AG04450 (cell line): ENCODE data around the gene ANXA10. TPM values are rescaled to one million over a fixed set of nuclear protein-coding genes. Genes with fewer than 3 reads are reported as not detected.
"Not testable (repeated sequence)": the region's sequence is repeated elsewhere in the genome, so short reads cannot be mapped to it uniquely, and the experiment has no call there.

ENCODE experiments used
- CTCF ChIA-PET: fragments of 300-600, 350-600 bp; formaldehyde crosslinking; extraction: SDS; loops from one replicate; lab custom pipeline; 2022; ENCODE audit warnings: antibody characterized with exemption, inconsistent platforms; lab: Charles Lee
- POLR2A ChIA-PET: fragments of 350-600 bp; formaldehyde crosslinking; extraction: SDS; loops from one replicate; lab custom pipeline; 2021; ENCODE audit warnings: antibody characterized with exemption, inconsistent platforms; lab: Yijun Ruan, JAX
- DNase-seq: peaks from one replicate; pipeline ENCODE4 v3.0.0-alpha.2; 2011; ENCODE audit warnings: low read depth, low spot score
- H3K27ac ChIP-seq: one replicate; pipeline ENCODE4 v1.5.1; 2012; ENCODE audit warnings: low read depth, low read length, control low read depth
- H3K27me3 ChIP-seq: one replicate; pipeline ENCODE4 v1.6.0; 2012; ENCODE audit warnings: low read length; ENCODE audit not compliant: control insufficient read depth, insufficient read depth
- H3K4me3 ChIP-seq: 2 replicates; pipeline ENCODE4 v1.5.1; 2011; ENCODE audit warnings: mild to moderate bottlenecking, low read depth, low read length, control low read depth
- H3K9me3 ChIP-seq: 2 replicates; pipeline ENCODE4 v1.5.1; 2012; ENCODE audit warnings: low read length; ENCODE audit not compliant: control insufficient read depth, insufficient read depth
- polyA plus RNA-seq: library from polyadenylated mRNA; depleted of rRNA; stranded (reverse); fragments of >200 nt; gene quantifications from 2 replicates; pipeline ENCODE4 v1.2.3, GENCODE V29; 2011
- TF ChIP-seq, protein P1 (sequence below): IDR thresholded peaks from 2 replicates; pipeline ENCODE4 v1.5.1; 2011; ENCODE audit warnings: low read depth, low read length, control low read depth, inconsistent platforms

Gene ANXA10
- polyA plus RNA-seq, 1 experiment: 0.60 TPM

DNA sequence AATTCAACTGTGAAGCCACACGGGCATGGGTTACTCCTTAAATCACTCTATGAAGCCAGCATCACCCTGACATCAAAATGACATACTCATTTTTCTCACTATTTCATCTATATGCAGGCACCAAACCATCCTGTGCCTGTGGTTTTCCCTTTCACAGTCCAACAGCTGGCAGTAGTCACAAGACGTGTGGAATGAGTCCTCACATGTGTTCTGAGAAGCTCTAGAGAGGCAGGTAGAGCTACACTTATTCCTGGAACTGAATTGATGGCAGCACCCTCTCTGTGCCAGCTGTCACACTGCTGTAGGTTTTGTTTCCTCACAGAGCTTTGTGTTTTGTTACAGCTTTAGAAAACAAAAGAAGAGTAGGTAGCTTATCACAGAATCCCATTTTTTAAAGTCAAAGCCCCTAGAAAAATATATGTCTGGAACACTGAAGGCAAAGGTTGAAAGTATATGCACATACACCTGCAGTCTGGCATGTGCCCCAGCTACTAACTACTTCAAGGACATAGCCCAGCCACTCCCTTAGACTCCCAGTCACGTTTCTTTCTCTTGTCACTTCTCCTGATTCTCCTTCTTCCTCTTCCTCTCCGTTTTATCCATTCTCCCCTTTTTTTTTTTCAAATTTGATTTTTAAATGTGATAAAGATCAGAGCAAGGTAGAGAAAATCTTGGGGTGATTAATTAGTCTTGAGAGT is 107.1 kb downstream of the ANXA10 start:
- POLR2A ChIA-PET: no interaction called here
- peaks cover 10% of the 10 kb centered on the region for H3K9me3 ChIP-seq
- CTCF ChIA-PET: interaction anchor here (0.7 to 1.0 kb wide), 2 partner anchors 14 to 16 kb away, joined by 3 to 5 read pairs; no protein-coding TSS in a partner anchor
- TF ChIP-seq, protein P1, sequence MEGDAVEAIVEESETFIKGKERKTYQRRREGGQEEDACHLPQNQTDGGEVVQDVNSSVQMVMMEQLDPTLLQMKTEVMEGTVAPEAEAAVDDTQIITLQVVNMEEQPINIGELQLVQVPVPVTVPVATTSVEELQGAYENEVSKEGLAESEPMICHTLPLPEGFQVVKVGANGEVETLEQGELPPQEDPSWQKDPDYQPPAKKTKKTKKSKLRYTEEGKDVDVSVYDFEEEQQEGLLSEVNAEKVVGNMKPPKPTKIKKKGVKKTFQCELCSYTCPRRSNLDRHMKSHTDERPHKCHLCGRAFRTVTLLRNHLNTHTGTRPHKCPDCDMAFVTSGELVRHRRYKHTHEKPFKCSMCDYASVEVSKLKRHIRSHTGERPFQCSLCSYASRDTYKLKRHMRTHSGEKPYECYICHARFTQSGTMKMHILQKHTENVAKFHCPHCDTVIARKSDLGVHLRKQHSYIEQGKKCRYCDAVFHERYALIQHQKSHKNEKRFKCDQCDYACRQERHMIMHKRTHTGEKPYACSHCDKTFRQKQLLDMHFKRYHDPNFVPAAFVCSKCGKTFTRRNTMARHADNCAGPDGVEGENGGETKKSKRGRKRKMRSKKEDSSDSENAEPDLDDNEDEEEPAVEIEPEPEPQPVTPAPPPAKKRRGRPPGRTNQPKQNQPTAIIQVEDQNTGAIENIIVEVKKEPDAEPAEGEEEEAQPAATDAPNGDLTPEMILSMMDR: no peak
- H3K27ac ChIP-seq: no peak overlapping the region
- no peaks in the 10 kb centered on the region for H3K27me3 ChIP-seq
- DNase-seq: no peak
- no peak overlapping the region for H3K4me3 ChIP-seq

DNA sequence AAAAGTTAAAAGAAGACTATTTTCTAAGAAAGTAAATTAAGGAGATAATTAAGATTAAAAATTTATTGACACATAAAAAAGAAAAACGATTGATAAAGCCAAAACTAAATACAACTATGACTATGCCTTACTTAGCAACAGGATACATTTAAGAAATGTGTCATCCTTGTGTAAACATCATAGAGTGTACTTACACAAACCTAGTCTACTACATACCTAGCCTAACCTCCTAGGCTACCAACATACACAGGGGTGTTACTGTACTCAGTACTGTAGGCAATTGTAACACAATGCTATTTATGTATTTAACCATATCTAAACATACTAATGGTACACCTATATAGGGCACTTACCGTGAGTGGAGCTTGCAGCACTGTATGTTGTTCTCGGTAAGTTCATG is 108.3 kb downstream of the ANXA10 start:
- Histone ChIP-seq H3K4me3 (no peak overlapping the region), H3K27ac (no peak overlapping the region), H3K27me3 (no peaks in the 10 kb centered on the region), H3K9me3 (peaks cover 10% of the 10 kb centered on the region)
- DNase-seq: no peak
- TF ChIP-seq, protein P1: no peak
- CTCF ChIA-PET: no interaction called here
- POLR2A ChIA-PET: no interaction called here

DNA sequence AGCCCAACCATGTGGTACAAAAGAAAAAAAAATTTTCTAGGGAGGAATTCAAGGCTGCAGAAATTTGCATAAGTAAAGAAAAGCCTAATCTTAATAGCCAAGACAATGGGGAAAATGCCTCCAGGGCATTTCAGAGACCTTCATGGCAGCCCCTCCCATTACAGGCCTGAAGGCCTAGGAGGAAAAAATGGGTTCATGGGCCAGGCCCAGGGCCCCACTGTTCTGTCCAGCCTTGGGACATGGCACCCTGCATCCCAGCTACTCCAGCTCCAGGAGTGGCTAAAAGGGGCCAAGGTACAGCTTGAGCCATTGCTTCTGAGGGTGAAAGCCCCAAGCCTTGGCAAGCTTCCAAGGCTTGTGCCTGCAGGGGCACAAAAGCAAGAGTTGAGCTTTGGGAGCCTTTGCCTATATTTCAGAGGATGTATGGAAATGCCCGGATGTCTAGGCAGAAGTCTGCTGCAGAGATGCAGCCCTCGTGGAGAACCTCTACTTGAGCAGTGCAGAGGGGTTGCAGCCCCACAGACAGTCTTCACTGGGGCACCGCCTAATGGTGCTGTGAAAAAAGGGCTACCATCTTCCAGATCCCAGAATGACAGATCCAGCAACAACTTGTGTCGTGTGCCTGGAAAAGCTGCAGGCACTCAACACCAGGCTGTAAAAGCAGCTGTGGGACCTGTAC is 111.0 kb downstream of the ANXA10 start:
- ChIA-PET CTCF (no interaction called here), POLR2A (interaction anchor here (0.5 kb wide), 1 partner anchor 434 kb away, joined by 9 read pairs; no protein-coding TSS in a partner anchor)
- Histone ChIP-seq H3K4me3 (no peak overlapping the region), H3K27me3 (no peaks in the 10 kb centered on the region), H3K9me3 (peaks cover 10% of the 10 kb centered on the region), H3K27ac (no peak overlapping the region)
- no peak for DNase-seq
- TF ChIP-seq, protein P1: no peak

DNA sequence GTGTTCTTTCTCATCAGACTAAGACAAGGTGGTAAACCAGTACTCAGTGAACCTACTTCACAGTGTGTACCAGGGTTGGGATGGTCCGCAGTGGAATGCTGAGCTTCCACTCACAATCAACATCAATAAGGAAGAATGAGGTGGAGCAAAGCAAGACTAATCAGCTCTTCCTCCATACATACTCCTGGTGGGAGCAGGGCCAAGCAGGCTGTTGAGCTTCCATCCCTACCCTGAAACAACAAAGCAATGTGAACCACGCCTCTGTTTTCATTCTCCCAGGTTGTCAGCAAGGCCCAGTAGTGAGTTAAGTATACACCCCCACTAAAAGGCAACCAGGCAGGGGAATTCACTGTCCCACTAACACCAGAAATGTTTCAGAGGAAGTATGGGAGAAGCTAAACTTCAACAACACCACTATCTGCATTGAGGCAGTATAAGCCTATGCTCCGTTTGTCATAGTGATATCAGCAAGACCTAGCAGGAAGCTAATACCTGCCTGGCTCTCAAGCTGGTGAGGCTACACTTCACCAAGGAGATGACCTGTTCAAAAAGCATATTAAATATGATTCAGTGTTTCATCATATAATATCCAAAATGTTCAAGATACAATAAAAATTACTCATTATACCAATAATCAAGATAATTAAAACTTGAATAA is 116.7 kb downstream of the ANXA10 start:
- ChIA-PET CTCF (no interaction called here), POLR2A (no interaction called here)
- H3K27me3 ChIP-seq: no peaks in the 10 kb centered on the region
- DNase-seq: no peak
- TF ChIP-seq, protein P1: no peak
- no peak overlapping the region for H3K27ac ChIP-seq
- H3K4me3 ChIP-seq: no peak overlapping the region
- no peaks in the 10 kb centered on the region for H3K9me3 ChIP-seq

DNA sequence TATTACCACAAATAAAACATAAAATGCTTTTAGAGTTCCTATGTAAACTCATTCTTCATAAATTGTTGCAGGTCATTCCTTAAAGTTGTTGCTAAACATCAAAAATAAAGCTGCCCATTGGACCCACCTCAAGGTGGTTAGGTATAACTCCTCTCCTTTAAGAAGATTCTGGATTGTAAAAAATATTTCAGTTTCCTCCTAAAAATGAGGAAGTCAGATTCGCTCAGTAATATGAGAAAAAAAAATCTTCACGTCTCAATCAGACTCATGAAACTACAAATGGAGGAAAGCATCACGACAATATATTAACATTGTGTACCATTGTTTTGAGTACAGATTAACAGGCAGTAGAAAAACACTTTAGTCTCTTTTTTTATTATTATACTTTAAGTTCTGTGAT is 120.3 kb downstream of the ANXA10 start:
- Histone ChIP-seq H3K9me3 (no peaks in the 10 kb centered on the region), H3K4me3 (no peak overlapping the region), H3K27ac (no peak overlapping the region), H3K27me3 (no peaks in the 10 kb centered on the region)
- DNase-seq: no peak
- TF ChIP-seq, protein P1: no peak
- ChIA-PET POLR2A (no interaction called here), CTCF (no interaction called here)

DNA sequence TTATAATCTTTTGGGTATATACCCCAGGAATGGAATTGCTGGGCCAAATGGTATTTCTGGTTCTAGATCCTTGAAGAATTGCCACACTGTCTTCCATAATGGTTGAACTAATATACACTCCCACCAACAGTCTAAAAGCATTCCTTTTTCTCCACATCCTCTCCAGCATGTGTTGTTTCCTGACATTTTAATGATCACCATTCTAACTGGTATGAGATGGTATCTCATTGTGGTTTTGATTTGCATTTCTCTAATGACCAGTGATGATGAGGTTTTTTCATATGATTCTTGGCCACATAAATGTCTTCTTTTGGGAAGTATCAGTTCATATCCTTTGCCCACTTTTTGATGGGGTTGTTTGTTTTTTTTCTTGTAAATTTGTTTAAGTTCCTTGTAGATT is 121.2 kb downstream of the ANXA10 start:
- H3K27me3 ChIP-seq, POLR2A ChIA-PET, H3K27ac ChIP-seq, DNase-seq, H3K4me3 ChIP-seq, CTCF ChIA-PET, H3K9me3 ChIP-seq: not testable (repeated sequence)
